ENCODE results near the gene NRIP3.
"Not testable (repeated sequence)": the region's sequence is repeated elsewhere in the genome, so short reads cannot be mapped to it uniquely, and the experiment has no call there.

Gene NRIP3

GRCh38 chr11:9017773-9018172, 14.0 kb upstream of the NRIP3 start:
- no peak for DNase-seq (ENCODE audit: low read depth)

GRCh38 chr11:9016916-9017642, 13.3 kb upstream of the NRIP3 start:
- DNase-seq (ENCODE audit: low read depth), result no peak
- no peak overlapping the region for H3K4me3 ChIP-seq (ENCODE audit: low read depth, low read length)
- TF ChIP-seq CTCF (conservative IDR thresholded peaks at IDR 0.05; ENCODE audit: low read depth, low read length), result no peak

More at GRCh38 chr11:9017773-9018172, 14.0 kb upstream of the NRIP3 start:
- no peak for TF ChIP-seq CTCF (conservative IDR thresholded peaks at IDR 0.05; ENCODE audit: low read depth, low read length)
- H3K4me3 ChIP-seq (ENCODE audit: low read depth, low read length), result no peak overlapping the region

- peak; percentile 91 for TF ChIP-seq CTCF (conservative IDR thresholded peaks at IDR 0.05; ENCODE audit: low read depth, low read length)
- DNase-seq (ENCODE audit: low read depth), result peak; percentile 91
- no peak overlapping the region for H3K4me3 ChIP-seq (ENCODE audit: low read depth, low read length)
Measured at GRCh38 chr11:9015677-9016076, 11.9 kb upstream of the NRIP3 start.

GRCh38 chr11:9014826-9015225, 11.0 kb upstream of the NRIP3 start:
- TF ChIP-seq CTCF (conservative IDR thresholded peaks at IDR 0.05; ENCODE audit: low read depth, low read length), result no peak
- no peak overlapping the region for H3K4me3 ChIP-seq (ENCODE audit: low read depth, low read length)
- no peak for DNase-seq (ENCODE audit: low read depth)

GRCh38 chr11:9013373-9013772, 9.6 kb upstream of the NRIP3 start:
- TF ChIP-seq CTCF (conservative IDR thresholded peaks at IDR 0.05; ENCODE audit: low read depth, low read length), result no peak

DNA sequence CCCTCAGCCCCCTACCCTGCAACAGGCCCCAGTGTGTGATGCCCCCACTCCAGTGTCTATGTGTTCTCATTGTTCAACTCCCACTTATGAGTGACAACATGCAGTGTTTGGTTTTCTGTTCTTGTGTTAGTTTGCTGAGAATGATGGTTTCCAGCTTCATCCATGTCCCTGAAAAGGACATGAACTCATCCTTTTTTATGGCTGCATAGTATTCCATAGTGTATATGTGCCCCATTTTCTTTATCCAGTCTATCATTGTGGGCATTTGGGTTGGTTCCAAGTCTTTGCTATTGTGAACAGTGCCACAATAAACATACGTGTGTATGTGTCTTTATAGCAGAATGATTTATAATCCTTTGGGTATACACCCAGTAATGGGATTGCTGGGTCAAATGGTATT, 5.7 kb upstream of the NRIP3 start:
- DNase-seq (ENCODE audit: low read depth); H3K4me3 ChIP-seq (ENCODE audit: low read depth, low read length): not testable (repeated sequence)

More at GRCh38 chr11:9013373-9013772, 9.6 kb upstream of the NRIP3 start:
- DNase-seq (ENCODE audit: low read depth), result no peak
- no peak overlapping the region for H3K4me3 ChIP-seq (ENCODE audit: low read depth, low read length)

GRCh38 chr11:9008661-9009060, 4.9 kb upstream of the NRIP3 start:
- TF ChIP-seq CTCF (conservative IDR thresholded peaks at IDR 0.05; ENCODE audit: low read depth, low read length), result no peak
- no peak for DNase-seq (ENCODE audit: low read depth)

More at GRCh38 chr11:9008661-9009060, 4.9 kb upstream of the NRIP3 start:
- H3K4me3 ChIP-seq (ENCODE audit: low read depth, low read length), result no peak overlapping the region
